LNCaP clone FGC (cell line): ENCODE measurements around the gene USH2A.

Experiments used
- DNase-seq: peaks from one replicate; pipeline ENCODE4 v3.0.0-alpha.2; 2011; ENCODE audit warnings: low read depth
- H3K4me3 ChIP-seq: 2 replicates; pipeline ENCODE4 v1.5.1; 2011; ENCODE audit warnings: mild to moderate bottlenecking, low read depth, low read length, control low read depth
- CTCF ChIP-seq: IDR thresholded peaks from 2 replicates; pipeline ENCODE4 v1.5.1; 2012; ENCODE audit warnings: mild to moderate bottlenecking; ENCODE audit not compliant: control insufficient read depth, insufficient read depth; ENCODE audit errors: extremely low read depth

USH2A gene

GRCh38 chr1:215963621-215964020 lies 459.6 kb downstream of the USH2A start:
- DNase-seq = no peak
- TF ChIP-seq CTCF = no peak
- no peak overlapping the region for H3K4me3 ChIP-seq

- no peak for DNase-seq
- no peak for TF ChIP-seq CTCF
- H3K4me3 ChIP-seq = no peak overlapping the region
These were observed 460.2 kb downstream of the USH2A start for GRCh38 chr1:215963040-215963439.

- no peak for DNase-seq
- no peak for TF ChIP-seq CTCF
- H3K4me3 ChIP-seq = no peak overlapping the region
These were observed 464.4 kb downstream of the USH2A start for GRCh38 chr1:215958841-215959240.

- TF ChIP-seq CTCF = no peak
- no peak for DNase-seq
These were observed 465.6 kb downstream of the USH2A start for GRCh38 chr1:215957663-215958062.

GRCh38 chr1:215932558-215932957 lies 490.7 kb downstream of the USH2A start:
- TF ChIP-seq CTCF = no peak
- H3K4me3 ChIP-seq = no peak overlapping the region
- peak; percentile 18 for DNase-seq

More at GRCh38 chr1:215957663-215958062, 465.6 kb downstream of the USH2A start:
- no peak overlapping the region for H3K4me3 ChIP-seq

GRCh38 chr1:215926670-215927069 lies 496.6 kb downstream of the USH2A start:
- no peak for DNase-seq
- no peak for TF ChIP-seq CTCF
- no peak overlapping the region for H3K4me3 ChIP-seq

- no peak for DNase-seq
- no peak overlapping the region for H3K4me3 ChIP-seq
- no peak for TF ChIP-seq CTCF
These were observed 500.0 kb downstream of the USH2A start for GRCh38 chr1:215923129-215923824.
